Aorta (tissue), 5 donors: ENCODE results near the gene CLEC16A. TPM values are rescaled to one million over a fixed set of nuclear protein-coding genes. Genes with fewer than 3 reads are reported as not detected.

Experiments
- ATAC-seq: fragments of 200-7000 bp; cut with Tn5 transposase; one replicate; pipeline ENCODE4 v1.9.1; 2022; ENCODE audit warnings: moderate library complexity; ENCODE audit not compliant: low FRiP score
- DNase-seq, 2 donors: peaks; one replicate each; pipeline ENCODE4 v3.0.0-alpha.2; 2020
- H3K27ac ChIP-seq, 2 donors: one replicate each; pipeline ENCODE4 v1.5.1; 2013; ENCODE audit warnings: low read length in 2 of 2, mild to moderate bottlenecking in 2 of 2, moderate library complexity in 2 of 2, control low read depth in 1 of 2, inconsistent platforms in 1 of 2, low read depth in 1 of 2
- H3K27me3 ChIP-seq, 2 donors: one replicate each; pipeline ENCODE4 v1.6.1; 2013; ENCODE audit warnings: control low read depth in 1 of 2, low read length in 1 of 2, mild to moderate bottlenecking in 1 of 2, moderate library complexity in 1 of 2; ENCODE audit not compliant: insufficient read depth in 2 of 2, control insufficient read depth in 1 of 2
- H3K36me3 ChIP-seq, 2 donors: one replicate each; pipeline ENCODE4 v1.6.1; 2013; ENCODE audit warnings: control low read depth in 1 of 2, low read length in 1 of 2, mild to moderate bottlenecking in 1 of 2; ENCODE audit not compliant: insufficient read depth in 2 of 2, control insufficient read depth in 1 of 2
- H3K4me1 ChIP-seq, 2 donors: one replicate each; pipeline ENCODE4 v1.6.1; 2013; ENCODE audit warnings: low read length in 2 of 2, control low read depth in 1 of 2, mild to moderate bottlenecking in 1 of 2, moderate library complexity in 1 of 2; ENCODE audit not compliant: insufficient read depth in 2 of 2, control insufficient read depth in 1 of 2
- H3K4me3 ChIP-seq, 2 donors: one replicate each; pipeline ENCODE4 v1.5.1; 2013; ENCODE audit warnings: low read length in 2 of 2, control low read depth in 1 of 2, mild to moderate bottlenecking in 1 of 2
- H3K9me3 ChIP-seq: one replicate; pipeline ENCODE4 v1.6.1; 2013; ENCODE audit warnings: mild to moderate bottlenecking, low read length; ENCODE audit not compliant: control insufficient read depth
- whole genome bisulfite sequencing, 2 donors: extraction: QIAGEN DNeasy Blood & Tissue Kit; methylation state at CpG; one replicate each; pipeline ENCODE4 v1.1.7; 2013; 5-methylcytosine and 5-hydroxymethylcytosine counted together
- intact Hi-C, 2 donors: fragments of 100-400 bp; cut with DNase I; formaldehyde crosslinking; loops; one replicate each; pipeline versions ENCODE4 v1.14.2 to v1.15.0; 2022
- polyA plus RNA-seq, 2 donors: library from polyadenylated mRNA; stranded (reverse); fragments of 200-250 nt; gene quantifications; one replicate each; pipeline ENCODE4 v1.2.3, GENCODE V29; 2013
- total RNA-seq, 2 donors: library from RNA; stranded (reverse); fragmentation: NEBNext Ultra II Directional; extraction: Animal tissue kit (Norgen Biotek cat#: 25700); gene quantifications; one replicate each; pipeline ENCODE4 v1.2.1, GENCODE V29; 2021
- donor health status: healthy with polysubstance abuse.
- donor health status: Bipolar disorder and iron deficiency.
- donor health status: DM: no; HTN: no; CAD: no.
- donor health status: DM: no; HTN: no; CAD: no.
- donor health status: DM: yes; HTN: yes; CAD: no.

Gene CLEC16A
- total and polyA plus RNA-seq, 4 donors: 5.9 to 28.8 (median 19.0) TPM

DNA sequence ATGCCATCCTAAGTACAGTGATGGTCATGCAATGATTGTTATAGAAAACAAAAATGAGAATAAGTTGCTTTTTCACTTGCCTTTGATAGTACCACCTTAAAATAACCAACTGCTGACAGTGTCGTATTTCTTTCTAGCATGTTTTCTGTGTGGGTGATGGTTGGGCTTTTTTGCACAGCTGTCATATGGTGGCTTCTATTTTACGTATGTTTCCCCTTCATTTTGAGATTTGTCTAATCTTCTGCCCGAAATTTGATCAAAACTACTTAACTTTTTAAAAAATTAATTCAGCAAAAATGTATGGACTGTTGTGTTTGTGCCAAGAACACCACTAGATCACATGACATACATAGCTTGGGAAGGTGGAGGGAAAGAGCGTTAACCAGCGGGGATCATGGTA is 90.7 kb downstream of the CLEC16A start:
- ATAC-seq: no peak
- no peak overlapping the region for H3K4me3 ChIP-seq
- no peak overlapping the region for H3K27ac ChIP-seq
- H3K36me3 ChIP-seq: peaks cover 3 to 6% of the 10 kb centered on the region in 2 donors
- H3K4me1 ChIP-seq: peaks cover 0 to 4% of the 10 kb centered on the region in 2 donors
- DNase-seq: no peak
- H3K9me3 ChIP-seq: no peaks in the 10 kb centered on the region
- no peaks in the 10 kb centered on the region for H3K27me3 ChIP-seq
- 97 to 99% methylated on average over 5 of the region's 5 CpGs for WGBS, 2 donors
- intact Hi-C loops: no loop called here

- peaks cover 0 to 4% of the 10 kb centered on the region in 2 donors for H3K4me1 ChIP-seq
- no peak overlapping the region for H3K4me3 ChIP-seq
- no peak for ATAC-seq
- DNase-seq: no peak
- no peaks in the 10 kb centered on the region for H3K9me3 ChIP-seq
- intact Hi-C loops: no loop called here
- peaks cover 3 to 7% of the 10 kb centered on the region in 2 donors for H3K36me3 ChIP-seq
- WGBS, 2 donors: 93 to 96% methylated on average over 6 of the region's 6 CpGs
- no peak overlapping the region for H3K27ac ChIP-seq
- no peaks in the 10 kb centered on the region for H3K27me3 ChIP-seq
These were observed 91.7 kb downstream of the CLEC16A start for GRCh38 chr16:11036040-11036439.

- no peak for ATAC-seq
- Histone ChIP-seq H3K27ac (no peak overlapping the region), H3K27me3 (no peaks in the 10 kb centered on the region), H3K4me1 (peaks cover 0 to 4% of the 10 kb centered on the region in 2 donors), H3K9me3 (no peaks in the 10 kb centered on the region), H3K4me3 (no peak overlapping the region), H3K36me3 (peaks cover 0 to 4% of the 10 kb centered on the region in 2 donors)
- intact Hi-C loops: no loop called here
- no peak for DNase-seq
- WGBS, 2 donors: 69 to 70% methylated on average over 8 of the region's 8 CpGs
These were observed 92.6 kb downstream of the CLEC16A start for GRCh38 chr16:11036868-11037410.

DNA sequence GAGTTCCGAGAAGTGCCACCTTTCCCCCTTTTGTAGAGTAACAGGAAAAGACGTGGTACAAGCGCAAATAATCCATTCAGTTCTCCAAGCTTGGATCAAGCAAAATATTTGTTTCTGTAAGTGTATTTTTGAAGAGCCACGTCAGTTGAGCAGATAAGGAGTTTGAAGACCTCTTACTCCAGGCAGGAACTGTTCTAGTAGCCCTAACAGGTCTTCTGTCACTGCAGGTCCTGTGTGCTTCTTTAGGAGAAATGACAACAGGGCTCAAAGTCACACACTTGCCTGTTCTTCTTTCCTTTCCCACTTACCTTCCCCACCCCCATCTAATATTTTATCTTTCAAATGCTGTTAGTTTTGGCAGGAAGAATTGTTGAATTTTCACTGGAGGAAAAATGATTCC is 93.9 kb downstream of the CLEC16A start:
- Histone ChIP-seq H3K27me3 (no peaks in the 10 kb centered on the region), H3K4me3 (no peak overlapping the region), H3K4me1 (peaks cover 0 to 4% of the 10 kb centered on the region in 2 donors), H3K36me3 (peaks cover 0 to 5% of the 10 kb centered on the region in 2 donors), H3K9me3 (no peaks in the 10 kb centered on the region), H3K27ac (no peak overlapping the region)
- ATAC-seq (no peak), DNase-seq (no peak)
- 69 to 74% methylated on average over 4 of the region's 4 CpGs for WGBS, 2 donors
- intact Hi-C loops: no loop called here

- 96 to 98% methylated on average over 5 of the region's 5 CpGs for WGBS, 2 donors
- Histone ChIP-seq H3K27ac (no peak overlapping the region), H3K27me3 (no peaks in the 10 kb centered on the region), H3K4me3 (no peak overlapping the region), H3K9me3 (no peaks in the 10 kb centered on the region), H3K36me3 (peaks cover 0 to 5% of the 10 kb centered on the region in 2 donors), H3K4me1 (peaks cover 0 to 4% of the 10 kb centered on the region in 2 donors)
- DNase-seq (no peak), ATAC-seq (no peak)
- intact Hi-C loops: no loop called here
These were observed 94.4 kb downstream of the CLEC16A start for GRCh38 chr16:11038777-11039176.

DNA sequence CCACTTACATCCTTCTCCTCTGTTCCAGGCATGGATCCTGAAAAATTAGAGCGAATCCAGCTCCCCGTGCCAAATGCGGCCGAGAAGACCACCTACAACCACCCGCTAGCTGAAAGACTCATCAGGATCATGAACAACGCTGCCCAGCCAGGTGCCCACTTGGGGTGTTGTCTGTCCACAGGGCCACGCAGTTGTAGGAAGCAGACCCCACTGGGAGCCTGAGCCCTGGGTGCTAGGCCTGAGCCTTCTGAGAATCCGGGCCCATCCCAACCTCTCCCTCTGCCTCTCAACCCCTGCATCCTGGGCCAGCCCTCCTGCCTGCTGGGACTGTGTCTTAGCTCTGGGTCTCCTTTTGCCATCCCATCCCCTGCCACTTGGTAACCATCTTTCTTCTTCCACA is 95.4 kb downstream of the CLEC16A start:
- intact Hi-C loops: no loop called here
- no peak overlapping the region for H3K4me3 ChIP-seq
- peaks cover 0 to 4% of the 10 kb centered on the region in 2 donors for H3K4me1 ChIP-seq
- WGBS, 2 donors: 98% methylated on average over 8 of the region's 8 CpGs
- no peak for DNase-seq
- no peaks in the 10 kb centered on the region for H3K9me3 ChIP-seq
- H3K27me3 ChIP-seq: no peaks in the 10 kb centered on the region
- no peak overlapping the region for H3K27ac ChIP-seq
- peaks cover 0 to 5% of the 10 kb centered on the region in 2 donors for H3K36me3 ChIP-seq
- no peak for ATAC-seq

DNA sequence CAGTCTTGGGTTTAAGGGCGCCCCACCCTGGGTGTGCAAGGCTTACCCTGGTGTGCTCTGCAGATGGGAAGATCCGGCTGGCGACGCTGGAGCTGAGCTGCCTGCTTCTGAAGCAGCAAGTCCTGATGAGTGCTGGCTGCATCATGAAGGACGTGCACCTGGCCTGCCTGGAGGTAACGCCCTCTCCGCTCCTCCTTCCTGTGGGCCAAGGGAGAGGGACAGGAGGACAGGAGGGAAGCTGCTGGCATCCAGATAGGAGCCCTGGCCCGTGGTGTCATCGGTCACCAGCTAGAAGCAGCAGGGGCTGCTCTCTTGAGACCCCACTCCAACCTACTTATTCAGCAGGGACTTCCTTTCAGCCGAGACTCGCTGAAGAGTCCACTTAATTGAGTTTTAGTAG is 97.8 kb downstream of the CLEC16A start:
- 94 to 95% methylated on average over 11 of the region's 11 CpGs for WGBS, 2 donors
- H3K4me3 ChIP-seq: no peak overlapping the region
- peaks cover 0 to 8% of the 10 kb centered on the region in 2 donors for H3K36me3 ChIP-seq
- H3K4me1 ChIP-seq: no peaks in the 10 kb centered on the region
- no peaks in the 10 kb centered on the region for H3K9me3 ChIP-seq
- intact Hi-C loops: no loop called here
- H3K27me3 ChIP-seq: no peaks in the 10 kb centered on the region
- DNase-seq (no peak), ATAC-seq (no peak)
- no peak overlapping the region for H3K27ac ChIP-seq

DNA sequence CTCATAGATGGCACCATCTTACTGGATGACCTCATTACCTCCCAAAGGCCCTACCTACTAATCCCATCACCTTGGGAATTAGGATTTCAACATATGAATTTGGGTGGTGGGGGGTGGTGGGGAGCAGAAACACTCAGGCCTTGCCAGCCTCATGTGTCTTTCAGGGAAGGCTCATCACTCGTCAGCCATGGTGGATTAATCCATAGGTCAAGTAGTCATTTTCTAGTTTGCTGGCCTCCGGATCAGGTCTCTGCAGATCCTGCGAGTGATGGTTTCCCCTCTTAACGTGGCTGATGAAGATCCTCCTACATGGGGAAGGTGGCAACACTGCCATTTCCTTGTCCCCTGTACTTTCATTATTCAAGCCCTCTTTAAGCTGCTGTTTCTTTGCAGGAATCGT is 101.1 kb downstream of the CLEC16A start:
- H3K36me3 ChIP-seq: peaks cover 0 to 6% of the 10 kb centered on the region in 2 donors
- H3K27me3 ChIP-seq: no peaks in the 10 kb centered on the region
- no peak overlapping the region for H3K4me3 ChIP-seq
- DNase-seq (no peak), ATAC-seq (no peak)
- WGBS, 2 donors: 88 to 92% methylated on average over 5 of the region's 5 CpGs
- H3K9me3 ChIP-seq: no peaks in the 10 kb centered on the region
- intact Hi-C loops: no loop called here
- no peak overlapping the region for H3K27ac ChIP-seq
- H3K4me1 ChIP-seq: no peaks in the 10 kb centered on the region

- no peaks in the 10 kb centered on the region for H3K27me3 ChIP-seq
- WGBS, 2 donors: 83 to 85% methylated on average over 5 of the region's 5 CpGs
- H3K36me3 ChIP-seq: peaks cover 0 to 5% of the 10 kb centered on the region in 2 donors
- no peak for ATAC-seq
- no peak for DNase-seq
- no peak overlapping the region for H3K4me3 ChIP-seq
- H3K9me3 ChIP-seq: no peaks in the 10 kb centered on the region
- H3K27ac ChIP-seq: no peak overlapping the region
- intact Hi-C loops: no loop called here
- no peaks in the 10 kb centered on the region for H3K4me1 ChIP-seq
These were observed 101.5 kb downstream of the CLEC16A start for GRCh38 chr16:11045846-11046245.
